Thyroid gland (tissue), 4 donors: Measurements from ENCODE around the gene MB21D2. TPM values are rescaled to one million over a fixed set of nuclear protein-coding genes. Genes with fewer than 3 reads are reported as not detected.
"Not testable (repeated sequence)": the region's sequence is repeated elsewhere in the genome, so short reads cannot be mapped to it uniquely, and the experiment has no call there.

Experiments used
- DNase-seq, 2 donors: peaks; one replicate each; pipeline ENCODE4 v3.0.0-alpha.2; 2019
- H3K27ac ChIP-seq, 3 donors: fragments of 200-600 bp; sonication (generic); 1 replicate in 2 of 3; 2 replicates in 1 of 3; pipeline ENCODE4 v1.5.1; 2016 to 2019; ENCODE audit warnings: mild to moderate bottlenecking in 1 of 3, moderate library complexity in 1 of 3
- H3K27me3 ChIP-seq: fragments of 200-600 bp; sonication (generic); one replicate; pipeline ENCODE4 v1.5.1; 2019
- H3K36me3 ChIP-seq, 2 donors: fragments of 200-600 bp; sonication (generic); one replicate each; pipeline ENCODE4 v1.5.1; 2016 to 2019
- H3K4me1 ChIP-seq, 2 donors: fragments of 200-600 bp; sonication (generic); one replicate each; pipeline ENCODE4 v1.5.1; 2017 to 2019
- H3K4me3 ChIP-seq, 3 donors: fragments of 200-600 bp; sonication (generic); replicated peaks in 1 of 3; 1 replicate in 2 of 3; 2 replicates in 1 of 3; pipeline ENCODE4 v1.5.1; 2016; ENCODE audit warnings: mild to moderate bottlenecking in 1 of 3
- H3K9me3 ChIP-seq: fragments of 200-600 bp; sonication (generic); one replicate; pipeline ENCODE4 v1.5.1; 2017
- CTCF ChIP-seq, 6 experiments: fragments of 200-600 bp in 3 of 6; fragments of 450-650 bp in 3 of 6; sonication (generic) in 3 of 6; IDR thresholded peaks; one replicate each; pipeline ENCODE4 v1.5.1; 2016 to 2019; ENCODE audit warnings: antibody characterized with exemption in 6 of 6, mild to moderate bottlenecking in 2 of 6, inconsistent platforms in 1 of 6, moderate library complexity in 1 of 6
- POLR2A ChIP-seq, 2 donors: fragments of 450-650 bp; IDR thresholded peaks; one replicate each; pipeline ENCODE4 v1.6.1; 2017; ENCODE audit warnings: antibody characterized with exemption in 2 of 2, mild to moderate bottlenecking in 2 of 2, moderate library complexity in 1 of 2
- WGBS, 2 donors: methylation state at CpG; one replicate each; pipeline ENCODE4 v1.1.5; 2017; 5-methylcytosine and 5-hydroxymethylcytosine counted together
- intact Hi-C: fragments of 100-400 bp; cut with DNase I; formaldehyde crosslinking; loops from one replicate; pipeline ENCODE4 v1.15.1; 2023
- total RNA-seq, 4 donors: library from RNA; depleted of rRNA; stranded (reverse); fragments of >200 nt; gene quantifications; one replicate each; pipeline ENCODE4 v1.2.3, GENCODE V29; 2016

MB21D2 gene
- 1 to 10 TPM; 3.4 to 5.2 (median 3.9) TPM for total RNA-seq

GRCh38 chr3:192917404-192918274 is at the start of gene MB21D2:
TSS of gene MB21D2 (minus strand) at chr3:192917856. CDS start at chr3:192917840, 16 bp downstream.
- peak; percentile 71 for DNase-seq
- Histone ChIP-seq H3K36me3 (no peaks in the 10 kb centered on the region), H3K4me1 (peaks cover 0 to 6% of the 10 kb centered on the region in 2 donors), H3K27me3 (no peaks in the 10 kb centered on the region), H3K27ac (peak within 1 kb of the TSS; percentile 82 to 91 (median 86)), H3K9me3 (no peaks in the 10 kb centered on the region), H3K4me3 (peak within 1 kb of the TSS; percentile 43 to 77 (median 69))
- 0% methylated on average over 29 to 31 of the region's 66 CpGs for WGBS, 2 donors
- intact Hi-C loops, result loop anchor here (10.0 kb wide), 1 partner anchor 103 kb away; no protein-coding TSS in a partner anchor
- TF ChIP-seq CTCF (IDR thresholded peaks at IDR 0.05) (peak in 1 of 6 experiments; percentile 11), POLR2A (IDR thresholded peaks at IDR 0.05) (peak in 1 of 2 donors; percentile 50)

GRCh38 chr3:192964959-192965719 is 47.5 kb upstream of the MB21D2 start:
- WGBS, 2 donors, result 96 to 97% methylated on average over 17 to 18 of the region's 21 CpGs
- intact Hi-C loops, H3K36me3 ChIP-seq: not testable (repeated sequence)

DNA sequence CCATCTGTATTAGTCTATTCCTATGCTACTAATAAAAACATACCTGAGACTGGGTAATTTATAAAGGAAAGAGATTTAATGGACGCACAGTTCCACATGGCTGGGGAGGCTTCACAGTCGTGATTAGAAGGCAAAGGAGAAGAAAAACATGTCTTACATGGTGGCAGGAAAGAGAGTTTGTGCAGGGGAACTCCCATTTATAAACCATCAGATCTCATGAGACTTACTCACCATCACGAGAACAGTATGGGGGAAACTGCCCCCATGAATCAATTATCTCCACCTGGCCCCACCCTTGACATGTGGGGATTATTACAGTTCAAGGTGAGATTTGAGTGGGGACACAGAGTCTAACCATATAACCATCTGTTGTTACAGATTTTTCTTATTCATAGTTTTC is 42.1 kb upstream of the MB21D2 start:
- Histone ChIP-seq H3K27me3 (no peaks in the 10 kb centered on the region), H3K4me1 (no peaks in the 10 kb centered on the region), H3K36me3 (no peaks in the 10 kb centered on the region), H3K27ac (no peak overlapping the region), H3K9me3 (no peaks in the 10 kb centered on the region), H3K4me3 (no peak overlapping the region)
- 50 to 57% methylated on average over 3 of the region's 3 CpGs for WGBS, 2 donors
- TF ChIP-seq CTCF (IDR thresholded peaks at IDR 0.05) (no peak), POLR2A (IDR thresholded peaks at IDR 0.05) (no peak)
- intact Hi-C loops, result no loop called here
- no peak for DNase-seq

More at GRCh38 chr3:192964959-192965719, 47.5 kb upstream of the MB21D2 start:
- not testable (repeated sequence) for H3K9me3 ChIP-seq, DNase-seq, H3K27me3 ChIP-seq, H3K27ac ChIP-seq, H3K4me1 ChIP-seq, H3K4me3 ChIP-seq

GRCh38 chr3:192958219-192958872 is 40.7 kb upstream of the MB21D2 start:
- no peak for DNase-seq
- no peaks in the 10 kb centered on the region for H3K27me3 ChIP-seq
- H3K27ac ChIP-seq, result peak overlapping the region in 1 of 3 donors; percentile 28
- no peaks in the 10 kb centered on the region for H3K4me1 ChIP-seq
- no peak overlapping the region for H3K4me3 ChIP-seq
- H3K36me3 ChIP-seq, result no peaks in the 10 kb centered on the region
- no peaks in the 10 kb centered on the region for H3K9me3 ChIP-seq
- TF ChIP-seq CTCF (IDR thresholded peaks at IDR 0.05) (no peak), POLR2A (IDR thresholded peaks at IDR 0.05) (no peak)
- intact Hi-C loops, result no loop called here

GRCh38 chr3:192957441-192958021 is 39.9 kb upstream of the MB21D2 start:
- Histone ChIP-seq H3K27me3 (no peaks in the 10 kb centered on the region), H3K9me3 (no peaks in the 10 kb centered on the region), H3K4me1 (no peaks in the 10 kb centered on the region), H3K36me3 (no peaks in the 10 kb centered on the region), H3K27ac (peak overlapping the region in 2 of 3 donors; percentile 28 to 44), H3K4me3 (no peak overlapping the region)
- TF ChIP-seq CTCF (IDR thresholded peaks at IDR 0.05), result no peak
- TF ChIP-seq POLR2A (IDR thresholded peaks at IDR 0.05), result no peak
- WGBS, 2 donors, result 61 to 63% methylated on average over 6 of the region's 6 CpGs
- intact Hi-C loops, result no loop called here
- peak; percentile 2 to 6 for DNase-seq
